ENCODE measurements around the gene JPH4. TPM values are rescaled to one million over a fixed set of nuclear protein-coding genes. Genes with fewer than 3 reads are reported as not detected.

The JPH4 gene
- total RNA-seq, 1 experiment from 2014 or later, result 0.15 TPM

DNA sequence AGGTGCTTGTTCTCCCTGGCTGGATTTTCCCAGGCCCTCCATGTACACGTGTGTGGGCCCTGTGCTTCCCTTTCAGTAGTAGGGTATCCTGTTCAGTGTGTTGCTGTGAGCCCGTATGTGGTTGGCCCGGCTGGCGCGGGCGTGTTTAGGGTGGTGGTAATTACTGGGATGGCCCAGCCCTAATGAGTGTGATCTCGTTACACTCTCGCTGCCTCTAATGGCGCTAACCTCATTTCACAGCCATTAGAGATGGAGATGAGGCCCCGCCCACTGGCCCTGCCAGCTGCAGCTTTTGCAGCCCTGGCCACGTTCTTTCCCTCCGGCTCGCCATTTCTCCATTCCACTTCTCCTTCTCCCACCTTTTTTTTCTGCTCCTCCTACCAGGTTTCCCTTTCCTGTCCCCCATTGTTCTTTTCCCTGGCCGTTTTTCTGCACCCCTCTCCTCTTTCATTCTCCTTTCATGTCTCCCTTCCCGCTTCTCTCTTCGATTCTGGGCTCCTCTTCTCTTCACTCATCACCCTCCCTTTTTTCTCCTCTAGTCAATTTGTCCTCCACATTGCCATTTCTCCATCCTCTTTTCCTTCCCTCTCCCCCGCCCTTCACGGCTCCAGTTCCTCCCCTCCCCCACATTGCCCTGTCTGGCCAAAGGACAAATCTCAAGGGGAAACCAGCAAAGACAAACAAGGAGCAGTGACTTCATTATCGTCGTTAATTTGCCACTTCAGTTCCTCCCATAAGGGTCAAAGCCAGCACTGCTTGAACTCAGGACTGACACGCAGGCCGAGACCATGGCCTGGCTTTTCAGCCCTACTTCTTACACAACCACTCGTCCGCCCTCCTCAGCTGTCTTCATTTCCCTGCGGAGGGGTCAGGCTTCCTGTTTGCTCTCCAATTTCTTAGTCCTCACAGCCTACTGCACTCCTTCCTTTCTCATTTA is 33.8 kb downstream of the JPH4 start:
- no peak for ATAC-seq

DNA sequence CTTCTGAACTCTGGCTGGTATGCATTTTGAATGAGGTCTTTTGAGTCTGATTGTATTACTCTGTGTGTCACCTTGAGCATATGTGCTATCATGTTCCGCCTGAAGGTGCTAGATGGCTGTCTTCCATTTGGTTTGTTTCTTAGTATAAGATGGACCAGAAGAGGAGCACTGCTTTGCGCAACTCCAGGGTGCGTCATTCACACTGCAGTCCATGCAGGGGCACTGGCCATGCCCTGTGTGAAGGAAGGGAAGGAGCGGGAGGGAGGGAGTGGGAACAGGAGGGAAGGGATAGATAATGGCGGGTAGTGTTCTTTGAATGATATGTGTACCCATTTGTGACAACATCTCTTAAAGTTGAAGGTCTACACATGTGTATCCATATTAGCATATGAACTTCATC is 35.2 kb downstream of the JPH4 start:
- Histone ChIP-seq H3K9me2 (ENCODE audit: insufficient read depth) (no peaks in the 10 kb centered on the region), H3K36me3 (ENCODE audit: control insufficient read depth in 1 of 2, insufficient read depth in 2 of 2, low read length in 2 of 2) (no peaks in the 10 kb centered on the region), H2AFZ (ENCODE audit: low read depth, low read length, poor library complexity, severe bottlenecking) (no peak overlapping the region), H3K9me3 (ENCODE audit: control insufficient read depth in 1 of 2, insufficient read depth in 1 of 2, low read depth in 1 of 2, low read length in 2 of 2) (no peaks in the 10 kb centered on the region), H3K79me2 (ENCODE audit: insufficient read depth, low read length) (no peaks in the 10 kb centered on the region), H3K27me3 (ENCODE audit: insufficient read depth, low read length) (no peaks in the 10 kb centered on the region), H3K4me1 (ENCODE audit: control insufficient read depth in 1 of 2, insufficient read depth in 2 of 2, low read length in 2 of 2) (peaks cover 0 to 9% of the 10 kb centered on the region in 2 experiments; a peak in 2 of 4 replicates), H4K20me1 (ENCODE audit: insufficient read depth) (no peaks in the 10 kb centered on the region), H3K9ac (ENCODE audit: low read length) (no peak overlapping the region), H3K4me2 (ENCODE audit: low read length) (no peak overlapping the region), H3K4me3 (replicated peaks in 1 of 2; ENCODE audit: low read depth in 1 of 2, low read length in 2 of 2) (no peak overlapping the region), H3K27ac (ENCODE audit: low read depth, low read length) (no peak overlapping the region)
- CTCF ChIA-PET, result no interaction called here
- RAD21 ChIA-PET (ENCODE audit: low non-redundant PET in 1 of 2, low total read pairs in 2 of 2, uncharacterized antibody in 2 of 2, unreplicated experiment in 2 of 2), result no interaction called here
- ATAC-seq (no peak), DNase-seq (ENCODE audit: low read depth, low spot score) (no peak)
- POLR2A ChIA-PET, result no interaction called here
- no TSS peak for BruUV-seq (replicated peaks)
- intact Hi-C loops (cut with micrococcal nuclease), result loop anchor here (5.0 kb wide), 1 partner anchor 66 kb away; no protein-coding TSS in a partner anchor
- TF ChIP-seq YY1 (IDR thresholded peaks at IDR 0.05; ENCODE audit: extremely low read depth, insufficient replicate concordance, low read depth, low read length) (no peak), EGR1 (IDR thresholded peaks at IDR 0.05; ENCODE audit: low read depth) (no peak), CTCF (IDR thresholded peaks at IDR 0.05 in 2 of 3, conservative IDR thresholded peaks at IDR 0.05 in 1 of 3; ENCODE audit: borderline replicate concordance in 1 of 3, insufficient read depth in 1 of 3, low read depth in 2 of 3, low read length in 2 of 3) (no peak), JUND (IDR thresholded peaks at IDR 0.05) (no peak), SP1 (IDR thresholded peaks at IDR 0.05; ENCODE audit: low read depth) (no peak), TCF7L2 (IDR thresholded peaks at IDR 0.05; ENCODE audit: borderline replicate concordance, extremely low read depth, insufficient read depth, insufficient read length) (no peak), RAD21 (IDR thresholded peaks at IDR 0.05; ENCODE audit: low read depth) (no peak), EZH2phosphoT487 (IDR thresholded peaks at IDR 0.05; ENCODE audit: borderline replicate concordance) (no peak), CEBPB (IDR thresholded peaks at IDR 0.05; ENCODE audit: low read depth) (no peak), ELF1 (IDR thresholded peaks at IDR 0.05; ENCODE audit: borderline replicate concordance, low read depth) (no peak), SIN3A (IDR thresholded peaks at IDR 0.05; ENCODE audit: low read depth) (no peak), ZFX (IDR thresholded peaks at IDR 0.05) (no peak), EZH2 (IDR thresholded peaks at IDR 0.05) (no peak), FOSL1 (IDR thresholded peaks at IDR 0.05; ENCODE audit: low read depth) (no peak), POLR2AphosphoS5 (IDR thresholded peaks at IDR 0.05; ENCODE audit: low read depth, low read length) (no peak)
- TF ChIP-seq, protein P1, sequence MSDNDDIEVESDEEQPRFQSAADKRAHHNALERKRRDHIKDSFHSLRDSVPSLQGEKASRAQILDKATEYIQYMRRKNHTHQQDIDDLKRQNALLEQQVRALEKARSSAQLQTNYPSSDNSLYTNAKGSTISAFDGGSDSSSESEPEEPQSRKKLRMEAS (IDR thresholded peaks at IDR 0.05), result no peak

More for the DNA sequence above, 33.8 kb downstream of the JPH4 start:
- no peak overlapping the region for H3K4me3 ChIP-seq (replicated peaks in 1 of 2; ENCODE audit: low read depth in 1 of 2, low read length in 2 of 2)
- H3K79me2 ChIP-seq (ENCODE audit: insufficient read depth, low read length), result no peaks in the 10 kb centered on the region
- H3K9me2 ChIP-seq (ENCODE audit: insufficient read depth), result no peaks in the 10 kb centered on the region
- TF ChIP-seq, protein P2, sequence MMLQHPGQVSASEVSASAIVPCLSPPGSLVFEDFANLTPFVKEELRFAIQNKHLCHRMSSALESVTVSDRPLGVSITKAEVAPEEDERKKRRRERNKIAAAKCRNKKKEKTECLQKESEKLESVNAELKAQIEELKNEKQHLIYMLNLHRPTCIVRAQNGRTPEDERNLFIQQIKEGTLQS (IDR thresholded peaks at IDR 0.05), result no peak
- CTCF ChIA-PET, result no interaction called here
- no peak for DNase-seq (ENCODE audit: low read depth, low spot score)
- H3K4me2 ChIP-seq (ENCODE audit: low read length), result no peak overlapping the region
- H3K4me1 ChIP-seq (ENCODE audit: control insufficient read depth in 1 of 2, insufficient read depth in 2 of 2, low read length in 2 of 2), result no peaks in the 10 kb centered on the region
- no peak overlapping the region for H3K27ac ChIP-seq (ENCODE audit: low read depth, low read length)
- intact Hi-C loops (cut with micrococcal nuclease), result loop anchor here (5.0 kb wide), 1 partner anchor 67 kb away; no protein-coding TSS in a partner anchor
- no peak overlapping the region for H3K9ac ChIP-seq (ENCODE audit: low read length)
- H4K20me1 ChIP-seq (ENCODE audit: insufficient read depth), result no peaks in the 10 kb centered on the region
- no peaks in the 10 kb centered on the region for H3K27me3 ChIP-seq (ENCODE audit: insufficient read depth, low read length)
- RAD21 ChIA-PET (ENCODE audit: low non-redundant PET in 1 of 2, low total read pairs in 2 of 2, uncharacterized antibody in 2 of 2, unreplicated experiment in 2 of 2), result no interaction called here
- no peaks in the 10 kb centered on the region for H3K9me3 ChIP-seq (ENCODE audit: control insufficient read depth in 1 of 2, insufficient read depth in 1 of 2, low read depth in 1 of 2, low read length in 2 of 2)
- POLR2A ChIA-PET, result no interaction called here
- no peaks in the 10 kb centered on the region for H3K36me3 ChIP-seq (ENCODE audit: control insufficient read depth in 1 of 2, insufficient read depth in 2 of 2, low read length in 2 of 2)
- no peak overlapping the region for H2AFZ ChIP-seq (ENCODE audit: low read depth, low read length, poor library complexity, severe bottlenecking)
- BruUV-seq (replicated peaks), result no TSS peak
